ENCODE results near the gene TWIST2. TPM values are rescaled to one million over a fixed set of nuclear protein-coding genes. Genes with fewer than 3 reads are reported as not detected.

The TWIST2 gene
- total RNA-seq, 2 experiments from 2014 or later: not detected

GRCh38 chr2:238924796-238925195, 76.9 kb downstream of the TWIST2 start:
- Mint-ChIP-seq H3K9me3 (ENCODE audit: low read depth) (no peaks in the 10 kb centered on the region), H3K27ac (no peak overlapping the region), H3K36me3 (ENCODE audit: low read depth) (no peaks in the 10 kb centered on the region), H3K4me1 (no peaks in the 10 kb centered on the region), H3K4me3 (no peak overlapping the region), H3K27me3 (peaks cover 22% of the 10 kb centered on the region)
- intact Hi-C loops (cut with DNase I, micrococcal nuclease): no loop called here
- ChIA-PET CTCF (no interaction called here), POLR2A (interaction anchor here (0.6 kb wide), 1 partner anchor 275 kb away, joined by 3 read pairs; no protein-coding TSS in a partner anchor)
- ATAC-seq: no peak
- no peak for DNase-seq

- no peak overlapping the region for H3K27ac Mint-ChIP-seq
- no peak for ATAC-seq
Observed at GRCh38 chr2:238925281-238925680, 77.4 kb downstream of the TWIST2 start.

DNA sequence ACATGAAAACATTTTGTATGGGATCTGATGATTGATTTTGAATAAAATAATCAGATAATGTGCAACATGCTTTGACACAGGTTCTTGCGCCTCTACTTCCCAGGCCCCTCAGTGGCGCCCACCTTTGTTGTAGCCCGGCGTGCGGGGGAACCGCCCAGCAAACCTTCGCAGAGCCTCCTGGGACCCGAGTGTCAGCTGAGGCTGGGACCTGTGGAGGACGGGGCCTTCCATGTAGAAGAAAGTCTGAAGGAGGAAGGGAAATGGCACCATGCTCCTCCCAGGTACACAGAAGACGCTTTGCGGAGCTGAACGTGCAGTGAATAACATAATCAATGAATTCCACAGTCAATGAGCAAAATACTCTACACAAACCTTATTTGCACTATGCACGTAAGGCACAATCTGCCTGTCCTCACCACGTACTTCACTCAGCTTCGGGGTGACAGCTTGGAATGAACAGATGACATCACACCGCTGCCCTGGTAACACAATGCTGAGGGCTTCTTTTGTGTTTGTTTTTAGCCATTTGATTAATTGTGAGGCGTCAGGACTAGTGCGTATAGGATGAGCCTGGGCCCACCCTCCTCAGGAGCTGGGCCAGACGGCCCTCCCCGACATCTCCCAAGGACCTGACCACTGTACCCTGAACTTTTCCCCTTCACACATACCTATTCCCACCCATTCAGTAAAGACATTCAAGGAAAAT, 78.1 kb downstream of the TWIST2 start:
- no peaks in the 10 kb centered on the region for H3K36me3 Mint-ChIP-seq (ENCODE audit: low read depth)

More at GRCh38 chr2:238925281-238925680, 77.4 kb downstream of the TWIST2 start:
- no peaks in the 10 kb centered on the region for H3K9me3 Mint-ChIP-seq (ENCODE audit: low read depth)
- no peak overlapping the region for H3K4me3 Mint-ChIP-seq
- ChIA-PET POLR2A (no interaction called here), CTCF (no interaction called here)
- peaks cover 22% of the 10 kb centered on the region for H3K27me3 Mint-ChIP-seq
- no peaks in the 10 kb centered on the region for H3K4me1 Mint-ChIP-seq
- no peaks in the 10 kb centered on the region for H3K36me3 Mint-ChIP-seq (ENCODE audit: low read depth)
- intact Hi-C loops (cut with DNase I, micrococcal nuclease): no loop called here
- DNase-seq: no peak

DNA sequence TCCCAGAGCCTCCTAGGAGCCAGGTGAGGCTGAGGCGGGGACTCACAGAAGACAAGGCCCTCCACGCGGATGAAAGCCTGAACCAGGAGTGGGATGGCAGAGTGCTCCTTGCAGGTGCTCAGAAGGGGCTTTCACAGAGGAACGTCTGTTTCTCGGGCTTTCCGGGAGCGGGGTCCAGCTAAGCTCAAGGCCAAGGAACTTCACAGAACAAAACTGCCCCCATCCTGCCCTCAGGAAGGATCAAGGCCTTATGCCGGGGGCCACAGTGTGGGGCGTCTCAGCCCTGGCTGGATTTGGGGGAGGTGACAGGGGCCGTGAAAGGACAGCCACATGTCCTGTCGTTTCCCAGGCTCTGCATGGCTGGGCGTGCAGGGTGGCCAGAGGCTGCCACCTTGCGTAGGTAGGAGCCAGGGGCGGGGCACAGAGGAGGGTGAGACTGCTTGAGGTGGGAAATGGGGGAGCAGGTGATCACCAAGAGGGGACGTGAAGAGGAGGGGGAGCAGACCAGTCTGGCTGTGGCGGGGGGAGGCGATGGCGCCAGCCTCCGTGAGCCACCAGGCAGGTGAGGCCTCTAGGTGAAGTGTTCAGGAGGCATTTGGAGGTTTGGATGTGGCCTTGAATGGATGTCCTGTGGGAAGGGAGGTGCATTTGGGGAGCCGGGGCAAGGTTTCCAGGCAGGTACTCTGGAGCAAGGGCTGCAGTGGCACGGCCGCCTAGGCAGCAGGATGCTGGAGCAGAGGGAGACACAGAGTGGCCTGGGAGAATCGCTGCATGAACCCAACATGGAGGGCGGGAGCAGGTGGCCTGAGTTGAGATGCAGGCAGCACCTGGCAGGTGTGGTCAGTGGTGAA, 79.1 kb downstream of the TWIST2 start:
- ATAC-seq (no peak), DNase-seq (no peak)
- POLR2A ChIA-PET: no interaction called here
- Mint-ChIP-seq H3K4me1 (no peaks in the 10 kb centered on the region), H3K9me3 (ENCODE audit: low read depth) (no peaks in the 10 kb centered on the region), H3K27ac (no peak overlapping the region), H3K36me3 (ENCODE audit: low read depth) (no peaks in the 10 kb centered on the region), H3K27me3 (peaks cover 29% of the 10 kb centered on the region), H3K4me3 (no peak overlapping the region)
- intact Hi-C loops (cut with DNase I, micrococcal nuclease): no loop called here
- CTCF ChIA-PET: no interaction called here

More for the DNA sequence above, 78.1 kb downstream of the TWIST2 start:
- Mint-ChIP-seq H3K4me1 (no peaks in the 10 kb centered on the region), H3K27me3 (peaks cover 25% of the 10 kb centered on the region), H3K27ac (no peak overlapping the region), H3K4me3 (no peak overlapping the region), H3K9me3 (ENCODE audit: low read depth) (no peaks in the 10 kb centered on the region)
- CTCF ChIA-PET: no interaction called here
- POLR2A ChIA-PET: no interaction called here
- no peak for ATAC-seq
- intact Hi-C loops (cut with DNase I, micrococcal nuclease): no loop called here
- DNase-seq: no peak

GRCh38 chr2:238927746-238928519, 80.0 kb downstream of the TWIST2 start:
- Mint-ChIP-seq H3K4me1 (no peaks in the 10 kb centered on the region), H3K36me3 (ENCODE audit: low read depth) (no peaks in the 10 kb centered on the region), H3K4me3 (no peak overlapping the region), H3K27me3 (peaks cover 29% of the 10 kb centered on the region), H3K27ac (no peak overlapping the region), H3K9me3 (ENCODE audit: low read depth) (no peaks in the 10 kb centered on the region)
- ATAC-seq: no peak
- intact Hi-C loops (cut with DNase I, micrococcal nuclease): no loop called here
- DNase-seq: no peak
- CTCF ChIA-PET: no interaction called here
- POLR2A ChIA-PET: no interaction called here

DNA sequence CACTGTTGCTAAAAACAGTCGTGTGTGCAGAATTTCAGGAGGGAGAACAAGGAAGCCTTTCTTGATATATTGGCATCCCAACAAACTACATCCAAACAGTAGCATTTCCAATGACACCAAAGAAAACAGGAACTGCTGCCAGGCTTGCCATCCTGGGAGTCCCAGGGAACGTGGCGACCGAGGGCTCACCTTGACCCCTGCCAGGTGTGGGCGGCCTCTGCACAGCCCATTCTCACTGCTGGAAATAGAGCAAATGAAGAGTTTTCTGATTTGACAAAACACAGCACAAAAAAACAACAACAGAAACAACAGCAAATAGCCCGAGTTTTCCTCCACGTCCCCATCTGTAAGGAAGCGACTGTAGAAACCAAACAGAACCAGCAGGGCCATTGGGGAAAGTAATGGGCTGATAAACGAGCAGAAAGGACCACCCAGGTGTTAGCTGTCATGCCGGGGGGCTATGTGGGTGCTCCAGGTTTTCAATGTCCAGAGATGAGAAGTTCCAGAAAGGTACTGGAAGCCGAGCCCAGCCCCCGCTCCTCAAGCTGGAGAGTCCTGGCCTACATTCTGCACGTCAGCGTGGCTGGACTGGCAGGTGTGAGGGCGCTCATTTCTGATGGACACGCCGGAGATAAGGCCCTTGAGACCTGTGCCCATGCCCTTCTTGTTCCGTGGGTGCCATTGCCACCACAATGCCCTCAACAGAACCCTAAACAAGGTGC, 80.8 kb downstream of the TWIST2 start:
- Mint-ChIP-seq H3K27ac (no peak overlapping the region), H3K9me3 (ENCODE audit: low read depth) (no peaks in the 10 kb centered on the region), H3K4me1 (no peaks in the 10 kb centered on the region), H3K4me3 (no peak overlapping the region), H3K27me3 (peaks cover 29% of the 10 kb centered on the region), H3K36me3 (ENCODE audit: low read depth) (no peaks in the 10 kb centered on the region)
- POLR2A ChIA-PET: no interaction called here
- DNase-seq (no peak), ATAC-seq (no peak)
- intact Hi-C loops (cut with DNase I, micrococcal nuclease): no loop called here
- CTCF ChIA-PET: no interaction called here

DNA sequence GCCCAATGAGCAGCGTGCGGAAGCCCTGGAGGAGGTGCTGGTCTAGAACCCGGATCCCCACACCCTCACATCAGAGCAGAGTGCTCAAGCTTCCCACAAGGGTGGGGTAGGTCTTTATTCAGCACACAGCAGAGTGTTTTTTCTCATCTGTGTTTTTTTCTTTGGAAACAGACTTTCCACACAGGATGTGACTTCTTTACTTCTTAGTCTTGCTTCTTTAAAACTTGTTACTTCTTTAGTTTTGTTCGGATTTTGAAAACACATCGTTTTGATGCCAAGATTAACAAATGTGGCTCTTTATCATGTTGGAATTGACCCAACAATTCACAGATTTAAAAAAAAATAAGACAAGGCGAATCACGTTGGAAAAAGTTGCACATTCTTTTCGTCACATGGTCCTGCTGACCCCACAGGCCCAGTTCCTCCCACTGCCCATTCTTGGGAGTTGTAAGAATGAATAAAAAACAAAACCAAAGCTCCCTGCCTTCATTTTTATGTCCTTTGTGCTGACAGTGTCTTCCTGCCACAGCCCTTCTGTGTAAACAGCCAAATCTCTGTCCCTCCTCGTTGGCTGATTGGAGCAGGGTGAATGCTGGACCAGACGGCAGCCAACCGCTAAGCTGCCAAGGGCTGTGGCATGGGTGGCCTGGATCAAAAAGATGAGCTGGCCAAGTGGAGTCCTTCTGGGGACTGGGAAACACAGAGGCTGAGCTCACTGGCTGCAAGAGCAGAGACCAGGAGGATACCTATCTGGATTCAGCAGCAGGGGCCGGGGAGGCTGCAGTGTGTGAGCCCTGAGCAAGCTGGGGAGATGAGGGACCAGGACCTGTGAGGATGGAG, 81.6 kb downstream of the TWIST2 start:
- intact Hi-C loops (cut with DNase I, micrococcal nuclease): no loop called here
- no peak for ATAC-seq
- no peaks in the 10 kb centered on the region for H3K4me1 Mint-ChIP-seq
- ChIA-PET CTCF (no interaction called here), POLR2A (no interaction called here)
- peaks cover 28% of the 10 kb centered on the region for H3K27me3 Mint-ChIP-seq
- DNase-seq: no peak
- H3K9me3 Mint-ChIP-seq (ENCODE audit: low read depth): no peaks in the 10 kb centered on the region
- no peaks in the 10 kb centered on the region for H3K36me3 Mint-ChIP-seq (ENCODE audit: low read depth)
- H3K27ac Mint-ChIP-seq: no peak overlapping the region
- H3K4me3 Mint-ChIP-seq: no peak overlapping the region

DNA sequence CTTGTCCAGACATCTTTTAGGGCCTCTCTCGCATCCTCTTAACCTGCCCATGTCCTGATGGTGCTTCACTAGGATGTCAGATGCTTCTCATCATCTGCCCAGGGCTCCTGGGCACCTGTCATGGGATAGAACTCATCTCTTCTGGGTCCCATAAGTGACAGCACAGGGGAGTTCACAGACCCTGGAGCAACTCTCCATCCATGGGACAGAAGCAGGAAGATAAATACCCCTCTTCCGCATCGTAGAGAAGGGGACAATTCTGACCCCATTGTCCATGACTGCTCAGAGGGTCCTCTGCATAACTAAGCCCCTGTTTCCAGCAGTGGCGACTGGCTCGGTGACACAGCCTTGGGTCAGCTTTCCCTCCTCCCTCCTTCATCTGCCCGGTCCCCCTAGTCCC, 82.3 kb downstream of the TWIST2 start:
- POLR2A ChIA-PET: no interaction called here
- Mint-ChIP-seq H3K27me3 (peaks cover 28% of the 10 kb centered on the region), H3K4me1 (no peaks in the 10 kb centered on the region), H3K9me3 (ENCODE audit: low read depth) (no peaks in the 10 kb centered on the region), H3K4me3 (no peak overlapping the region), H3K36me3 (ENCODE audit: low read depth) (no peaks in the 10 kb centered on the region), H3K27ac (no peak overlapping the region)
- intact Hi-C loops (cut with DNase I, micrococcal nuclease): no loop called here
- DNase-seq (no peak), ATAC-seq (no peak)
- CTCF ChIA-PET: no interaction called here

DNA sequence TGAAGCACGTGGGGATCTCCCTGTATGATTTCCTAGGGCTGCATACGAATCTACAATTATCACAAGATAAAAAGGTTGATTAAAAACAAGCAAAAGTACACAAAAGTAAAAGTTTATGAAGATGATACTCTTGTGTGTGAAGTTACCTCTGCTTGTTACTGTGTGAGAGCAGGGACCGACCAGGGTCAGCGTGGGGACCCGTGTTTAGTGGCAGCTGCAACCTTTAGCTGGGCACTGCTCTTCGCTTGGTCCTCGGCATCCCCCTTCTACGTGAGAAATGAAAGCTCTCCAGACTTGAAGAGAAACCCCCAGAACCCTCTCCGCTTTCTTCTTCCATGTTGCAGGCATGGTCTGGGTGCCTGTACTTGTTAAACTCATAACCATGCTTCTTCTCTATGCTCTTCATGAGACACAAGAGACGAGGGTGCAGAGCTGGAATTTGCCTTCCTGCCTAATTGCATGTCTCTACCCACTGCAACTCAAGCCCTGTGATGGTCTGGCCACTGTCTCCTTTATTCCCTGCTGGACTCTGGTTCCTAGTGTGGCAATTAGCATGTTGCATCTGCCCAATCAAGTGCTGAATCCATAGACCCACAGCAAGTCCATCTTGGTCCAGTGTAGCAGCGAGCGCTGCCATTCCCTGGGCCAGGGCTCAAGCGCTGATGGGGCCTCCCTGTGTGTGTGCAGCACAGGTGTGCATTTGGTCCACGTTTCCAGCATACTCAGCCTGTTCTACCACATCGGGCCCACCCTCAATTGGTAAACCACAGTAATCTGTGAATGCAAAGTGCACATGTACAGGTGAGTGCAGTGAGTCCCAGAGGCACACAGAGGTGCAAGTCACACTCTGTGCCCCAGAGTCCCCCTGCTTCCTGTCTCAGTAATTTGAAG, 88.5 kb downstream of the TWIST2 start:
- no peaks in the 10 kb centered on the region for H3K36me3 Mint-ChIP-seq (ENCODE audit: low read depth)
- H3K4me1 Mint-ChIP-seq: no peaks in the 10 kb centered on the region
- peaks cover 9% of the 10 kb centered on the region for H3K27me3 Mint-ChIP-seq
- ChIA-PET CTCF (no interaction called here), POLR2A (no interaction called here)
- H3K4me3 Mint-ChIP-seq: no peak overlapping the region
- intact Hi-C loops (cut with DNase I, micrococcal nuclease): no loop called here
- DNase-seq (no peak), ATAC-seq (no peak)
- no peak overlapping the region for H3K27ac Mint-ChIP-seq
- no peaks in the 10 kb centered on the region for H3K9me3 Mint-ChIP-seq (ENCODE audit: low read depth)

DNA sequence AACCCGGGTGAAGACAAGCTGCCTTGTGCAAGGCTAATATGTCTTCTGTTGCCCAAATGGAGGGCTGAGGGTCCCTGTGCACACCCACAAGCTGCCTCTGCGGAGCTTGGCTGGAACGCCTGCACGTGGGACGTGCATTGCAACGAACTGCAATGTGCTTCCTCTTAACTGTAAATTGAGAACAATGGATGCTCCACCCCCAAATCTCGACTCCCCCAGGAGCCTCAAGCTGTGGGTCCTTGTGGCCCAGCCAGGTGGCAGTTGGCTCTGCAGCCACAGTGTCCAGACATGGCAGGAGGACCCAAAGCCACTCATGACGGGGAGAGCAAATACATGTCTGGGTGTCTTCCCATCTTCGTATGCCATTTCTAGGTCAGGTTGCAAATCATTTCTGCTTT, 90.1 kb downstream of the TWIST2 start:
- DNase-seq (no peak), ATAC-seq (no peak)
- no peaks in the 10 kb centered on the region for H3K4me1 Mint-ChIP-seq
- CTCF ChIA-PET: no interaction called here
- intact Hi-C loops (cut with DNase I, micrococcal nuclease): no loop called here
- H3K9me3 Mint-ChIP-seq (ENCODE audit: low read depth): no peaks in the 10 kb centered on the region
- no peak overlapping the region for H3K27ac Mint-ChIP-seq
- H3K4me3 Mint-ChIP-seq: no peak overlapping the region
- no peaks in the 10 kb centered on the region for H3K36me3 Mint-ChIP-seq (ENCODE audit: low read depth)
- POLR2A ChIA-PET: no interaction called here
- peaks cover 4% of the 10 kb centered on the region for H3K27me3 Mint-ChIP-seq

All from activated CD4-positive, alpha-beta T cell treated with anti-CD3 and anti-CD28 coated beads for 36 hours (primary cell).